ENCODE results near the gene CLCNKA. TPM values are rescaled to one million over a fixed set of nuclear protein-coding genes. Genes with fewer than 3 reads are reported as not detected.

The CLCNKA gene
- total RNA-seq, 2 experiments from 2014 or later = not detected

DNA sequence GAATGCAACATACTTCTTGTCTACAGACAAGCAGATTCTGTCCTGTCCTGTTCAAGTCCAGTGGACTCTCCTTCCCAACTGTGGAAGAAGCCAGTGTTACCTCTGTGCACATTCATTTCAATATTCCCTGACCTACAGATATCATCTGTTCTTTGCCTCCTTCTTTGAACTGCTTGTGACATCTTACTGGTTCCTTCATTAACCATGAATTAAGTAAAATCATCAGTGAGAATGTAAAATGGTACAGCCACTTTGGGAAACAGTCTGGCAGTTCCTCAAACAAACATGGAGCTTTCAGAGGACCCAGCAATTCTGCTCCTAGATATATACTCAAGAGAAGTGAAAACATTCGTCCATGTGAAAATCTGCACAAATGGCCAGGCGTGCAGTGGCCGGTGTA lies 11.0 kb upstream of the CLCNKA start:
- no peak overlapping the region for H3K27ac Mint-ChIP-seq
- DNase-seq = no peak
- H3K9me3 Mint-ChIP-seq = no peaks in the 10 kb centered on the region
- peaks cover 14% of the 10 kb centered on the region for H3K4me1 Mint-ChIP-seq
- H3K36me3 Mint-ChIP-seq = no peaks in the 10 kb centered on the region
- peaks cover 15% of the 10 kb centered on the region for H3K27me3 Mint-ChIP-seq
- no peak overlapping the region for H3K4me3 Mint-ChIP-seq

DNA sequence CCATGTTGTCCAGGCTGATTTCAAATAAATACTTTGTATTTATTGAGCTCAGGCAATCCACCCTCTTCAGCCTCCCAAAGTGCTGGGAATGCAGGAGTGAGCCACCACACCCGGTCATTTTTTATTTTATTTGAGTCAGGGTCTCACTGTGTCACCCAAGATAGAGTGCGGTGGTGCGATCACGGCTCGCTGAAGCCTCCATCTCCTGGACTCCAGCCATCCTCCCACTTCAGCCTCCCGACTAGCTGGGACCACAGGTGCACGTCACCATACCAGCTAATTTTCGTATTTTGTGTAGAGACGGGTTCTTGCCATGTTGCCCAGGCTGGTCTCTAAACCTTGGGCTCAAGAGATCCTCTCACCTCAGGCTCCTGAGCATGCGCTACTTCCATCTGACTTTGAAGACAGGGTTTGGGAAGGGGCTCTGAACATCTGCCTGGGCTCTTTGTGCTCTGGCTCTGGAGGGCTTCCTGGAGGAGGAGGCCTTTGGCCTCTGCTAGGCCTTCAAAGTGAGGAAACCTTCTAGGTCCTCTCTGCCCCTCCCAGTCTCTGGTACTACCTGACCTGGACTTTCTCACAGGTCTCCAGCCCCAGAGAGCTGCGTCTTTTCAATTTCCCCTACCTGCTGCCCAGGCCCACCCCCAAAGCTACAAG lies 9.8 kb upstream of the CLCNKA start:
- peak overlapping the region; percentile 53 for H3K4me3 Mint-ChIP-seq
- H3K27ac Mint-ChIP-seq = no peak overlapping the region
- no peaks in the 10 kb centered on the region for H3K36me3 Mint-ChIP-seq
- no peak for DNase-seq
- H3K4me1 Mint-ChIP-seq = peaks cover 7% of the 10 kb centered on the region
- H3K9me3 Mint-ChIP-seq = no peaks in the 10 kb centered on the region
- H3K27me3 Mint-ChIP-seq = peaks cover 15% of the 10 kb centered on the region

- Mint-ChIP-seq H3K27ac (no peak overlapping the region), H3K27me3 (peaks cover 15% of the 10 kb centered on the region), H3K36me3 (no peaks in the 10 kb centered on the region), H3K9me3 (no peaks in the 10 kb centered on the region), H3K4me1 (peaks cover 6% of the 10 kb centered on the region), H3K4me3 (peak overlapping the region; percentile 53)
- peak; percentile 41 for DNase-seq
Measured at GRCh38 chr1:16012590-16013219, 9.1 kb upstream of the CLCNKA start.

DNA sequence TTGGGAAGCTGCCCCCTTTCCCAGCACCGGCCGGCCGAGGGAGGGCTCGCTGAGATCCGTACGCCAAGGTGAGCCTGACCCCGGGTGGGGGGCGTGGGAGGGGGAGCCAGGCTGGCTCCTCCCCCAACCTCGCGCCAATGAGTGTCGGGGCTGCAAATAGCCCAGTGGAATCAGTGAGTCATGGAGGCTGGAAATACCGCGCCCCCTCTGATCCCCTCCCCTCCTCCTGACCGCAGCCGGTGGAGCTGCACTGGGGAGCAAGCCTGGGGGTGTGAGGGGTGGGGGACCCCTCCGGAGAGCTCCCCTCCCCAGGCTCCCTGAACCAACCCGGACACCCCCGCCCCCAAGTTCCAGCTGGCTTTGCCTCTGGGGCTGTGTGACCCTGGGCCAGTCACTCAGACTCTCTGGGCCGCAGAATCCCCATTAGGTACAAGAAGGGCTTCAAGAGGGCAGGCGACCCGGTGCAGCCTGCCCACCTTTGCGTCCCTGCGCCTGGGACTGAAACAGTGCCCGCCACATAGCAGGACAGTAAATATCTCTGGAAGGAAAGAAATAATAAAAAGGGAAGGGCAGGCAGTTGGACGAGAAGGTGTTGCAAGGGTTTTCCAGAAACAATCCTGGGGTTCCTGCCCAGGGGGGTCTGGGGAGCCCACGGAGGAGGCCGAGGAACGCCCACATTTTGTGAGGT lies 8.5 kb upstream of the CLCNKA start:
- DNase-seq = peak; percentile 76
- Mint-ChIP-seq H3K4me3 (no peak overlapping the region), H3K9me3 (no peaks in the 10 kb centered on the region), H3K4me1 (peaks cover 6% of the 10 kb centered on the region), H3K36me3 (no peaks in the 10 kb centered on the region), H3K27ac (no peak overlapping the region), H3K27me3 (peaks cover 15% of the 10 kb centered on the region)

DNA sequence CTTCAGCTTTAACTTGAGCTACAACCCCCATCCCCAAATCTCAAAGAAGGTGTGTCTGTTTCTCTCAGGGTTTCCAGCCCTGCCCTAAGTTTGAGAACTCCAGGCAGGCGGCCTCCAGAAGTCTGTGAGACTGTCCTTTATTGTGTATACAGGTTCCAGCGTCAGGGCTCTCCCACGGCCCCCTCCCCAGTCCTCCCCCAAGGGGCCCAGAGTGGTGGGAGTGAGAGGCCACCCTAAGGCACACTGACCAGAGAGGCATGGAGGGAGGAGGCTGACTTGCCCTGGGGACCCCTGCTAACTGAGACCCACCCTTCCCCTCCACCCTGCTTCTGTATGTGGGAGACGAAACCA lies 8.0 kb upstream of the CLCNKA start:
- no peaks in the 10 kb centered on the region for H3K36me3 Mint-ChIP-seq
- DNase-seq = no peak
- H3K9me3 Mint-ChIP-seq = no peaks in the 10 kb centered on the region
- peaks cover 6% of the 10 kb centered on the region for H3K4me1 Mint-ChIP-seq
- peaks cover 15% of the 10 kb centered on the region for H3K27me3 Mint-ChIP-seq
- no peak overlapping the region for H3K4me3 Mint-ChIP-seq
- H3K27ac Mint-ChIP-seq = no peak overlapping the region

DNA sequence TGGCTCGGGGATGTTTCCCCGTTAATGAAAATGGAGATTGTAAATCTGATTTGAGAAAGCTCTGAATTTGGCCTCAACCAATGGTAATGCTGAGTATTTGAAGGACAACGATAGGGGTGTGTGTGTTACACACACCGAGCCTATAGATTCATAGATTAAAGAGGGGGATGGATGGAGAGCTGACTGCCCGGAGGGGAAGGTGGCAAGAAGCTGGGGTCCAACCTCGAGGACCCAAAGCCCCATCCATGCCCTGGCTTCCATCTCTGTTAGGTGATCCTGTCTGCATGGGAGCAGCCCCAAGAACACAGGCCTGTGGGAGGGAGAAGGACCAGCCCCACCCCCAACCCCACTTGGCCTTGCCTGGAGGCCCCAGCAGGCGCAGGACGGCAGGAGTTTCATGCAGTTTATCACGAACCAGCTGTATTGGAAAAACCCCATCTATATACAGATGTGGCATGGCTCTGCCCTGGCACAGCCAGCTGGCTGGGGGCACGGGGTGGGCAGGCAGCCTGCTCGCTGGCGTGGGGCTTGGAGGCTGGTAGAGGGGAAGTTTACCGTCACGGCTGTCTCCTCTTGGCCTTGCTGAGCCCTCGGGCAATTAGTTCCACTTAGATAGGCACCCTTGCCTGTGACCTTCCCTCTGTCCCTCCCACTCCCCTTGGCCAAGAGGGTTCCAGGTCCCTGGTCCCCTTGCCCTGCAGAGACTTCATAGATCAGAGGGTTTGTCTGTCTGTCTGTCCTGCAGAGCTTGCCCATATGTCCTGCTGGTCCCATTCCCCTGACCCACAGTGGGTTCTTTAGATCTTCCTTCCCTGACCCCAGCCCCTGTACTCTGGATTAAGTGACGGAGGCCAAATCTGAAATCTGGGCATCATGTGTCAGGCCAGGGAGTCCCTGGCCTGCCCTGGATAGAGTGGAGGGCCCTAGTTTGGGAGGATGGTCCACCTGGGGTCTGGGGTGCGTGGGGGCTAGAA lies 7.0 kb upstream of the CLCNKA start:
- H3K4me3 Mint-ChIP-seq = no peak overlapping the region
- DNase-seq = no peak
- no peak overlapping the region for H3K27ac Mint-ChIP-seq
- no peaks in the 10 kb centered on the region for H3K36me3 Mint-ChIP-seq
- peaks cover 6% of the 10 kb centered on the region for H3K4me1 Mint-ChIP-seq
- H3K9me3 Mint-ChIP-seq = no peaks in the 10 kb centered on the region
- peaks cover 15% of the 10 kb centered on the region for H3K27me3 Mint-ChIP-seq

DNA sequence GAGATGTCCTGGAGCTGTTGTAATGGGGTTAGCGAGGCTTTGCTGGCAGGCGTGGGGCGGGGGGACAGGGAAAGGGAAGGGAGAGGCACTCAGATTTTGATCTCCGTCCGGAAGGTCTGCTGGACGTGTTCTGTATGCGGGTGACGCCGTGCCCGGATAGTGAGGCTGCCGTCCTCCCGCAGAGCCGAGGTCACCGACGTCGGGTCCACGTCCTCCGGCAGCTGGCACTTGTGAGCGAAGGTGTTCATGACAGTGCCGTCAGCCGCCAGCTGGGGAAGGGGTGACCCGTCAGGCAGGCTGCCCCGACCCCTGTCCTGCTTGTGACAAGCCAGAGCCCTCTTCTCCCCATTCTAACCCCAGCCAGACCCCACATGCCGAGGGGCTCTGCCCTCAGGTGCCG lies 6.3 kb upstream of the CLCNKA start:
- Mint-ChIP-seq H3K4me3 (no peak overlapping the region), H3K9me3 (no peaks in the 10 kb centered on the region), H3K4me1 (peaks cover 6% of the 10 kb centered on the region), H3K36me3 (no peaks in the 10 kb centered on the region), H3K27ac (no peak overlapping the region), H3K27me3 (peaks cover 15% of the 10 kb centered on the region)
- DNase-seq = no peak

DNA sequence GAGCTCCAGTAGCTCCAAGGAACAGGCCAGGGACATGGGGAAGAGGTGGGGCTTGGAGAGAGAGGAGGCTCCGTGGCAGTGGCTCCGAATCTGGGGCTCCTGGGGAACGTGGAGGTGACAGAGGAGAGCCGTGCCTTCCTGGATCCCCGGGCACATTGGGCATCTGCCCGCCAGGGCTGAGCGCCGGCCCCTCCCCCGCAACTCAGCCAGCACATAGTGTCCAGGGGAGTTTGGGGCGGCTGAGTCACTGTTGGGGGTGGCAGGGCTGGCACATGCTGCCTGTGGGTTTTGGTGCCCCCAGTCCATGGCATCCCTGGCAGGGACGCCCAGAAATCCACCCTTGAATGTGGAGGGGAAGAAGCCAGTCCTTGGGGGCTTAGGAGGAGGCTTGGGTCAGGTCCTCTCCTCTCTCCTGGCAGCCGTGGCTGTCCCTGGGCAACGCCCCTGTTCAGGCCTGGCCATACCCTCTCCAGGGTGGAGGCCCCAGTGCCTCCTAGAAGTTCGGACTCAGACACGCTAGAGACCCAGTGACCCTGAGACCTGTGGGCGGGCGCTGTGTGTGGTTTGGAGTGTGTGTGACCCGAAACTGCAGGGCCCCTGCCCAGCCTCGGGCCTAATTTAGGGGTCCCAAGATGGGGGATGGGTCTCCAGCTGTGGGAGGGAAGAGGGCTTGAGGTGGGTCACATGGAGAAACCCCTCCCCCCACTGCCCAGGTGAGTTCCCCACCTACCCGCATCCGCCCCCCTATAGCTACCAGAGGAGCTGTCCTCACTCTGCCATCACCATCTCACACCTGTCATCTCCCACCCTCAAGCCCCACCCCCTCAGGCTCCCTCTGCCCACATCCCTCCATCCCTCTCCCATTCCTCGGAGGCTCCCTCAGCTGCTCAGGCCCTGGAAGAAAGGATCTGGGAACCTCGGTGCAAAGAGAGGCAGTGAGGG lies 5.6 kb upstream of the CLCNKA start:
- H3K27ac Mint-ChIP-seq = no peak overlapping the region
- H3K27me3 Mint-ChIP-seq = peaks cover 15% of the 10 kb centered on the region
- peaks cover 6% of the 10 kb centered on the region for H3K4me1 Mint-ChIP-seq
- DNase-seq = no peak
- no peaks in the 10 kb centered on the region for H3K36me3 Mint-ChIP-seq
- no peak overlapping the region for H3K4me3 Mint-ChIP-seq
- H3K9me3 Mint-ChIP-seq = no peaks in the 10 kb centered on the region

- Mint-ChIP-seq H3K9me3 (no peaks in the 10 kb centered on the region), H3K4me3 (no peak overlapping the region), H3K27me3 (peaks cover 14% of the 10 kb centered on the region), H3K4me1 (peaks cover 6% of the 10 kb centered on the region), H3K27ac (no peak overlapping the region), H3K36me3 (no peaks in the 10 kb centered on the region)
- no peak for DNase-seq
Measured at GRCh38 chr1:16017076-16017460, 4.8 kb upstream of the CLCNKA start.

- no peaks in the 10 kb centered on the region for H3K36me3 Mint-ChIP-seq
- no peak for DNase-seq
- peaks cover 3% of the 10 kb centered on the region for H3K4me1 Mint-ChIP-seq
- H3K27ac Mint-ChIP-seq = no peak within 1 kb of the TSS
- H3K27me3 Mint-ChIP-seq = peaks cover 8% of the 10 kb centered on the region
- H3K4me3 Mint-ChIP-seq = no peak within 1 kb of the TSS
- no peaks in the 10 kb centered on the region for H3K9me3 Mint-ChIP-seq
Measured at GRCh38 chr1:16017461-16018303, 4.2 kb upstream of the CLCNKA start, which contains the start of gene HSPB7. Gene HSPB7, minus strand, starts transcription at chr1:16018043. Its CDS starts 80 bp downstream, at chr1:16017963.

DNA sequence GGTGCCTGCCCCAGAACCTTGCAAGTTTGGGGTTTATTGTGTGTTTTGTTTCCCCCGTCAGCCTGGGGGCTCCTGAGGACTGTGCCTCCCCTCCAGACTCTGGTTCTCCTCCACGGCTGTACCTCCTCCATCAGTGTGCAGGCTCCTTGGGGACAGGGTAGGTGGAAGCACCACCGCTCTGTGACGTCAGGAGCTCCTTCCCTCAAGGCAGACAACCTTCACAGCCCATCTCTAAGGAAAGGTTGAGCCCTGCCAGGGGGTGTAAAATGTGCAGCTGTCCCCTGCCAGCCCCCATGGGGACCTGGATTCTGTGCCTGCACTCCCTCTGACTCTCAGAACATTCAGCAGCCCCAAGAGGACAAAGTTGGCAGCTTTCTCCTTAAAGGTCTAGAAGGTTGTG lies 3.5 kb upstream of the CLCNKA start:
- H3K9me3 Mint-ChIP-seq = no peaks in the 10 kb centered on the region
- H3K36me3 Mint-ChIP-seq = no peaks in the 10 kb centered on the region
- no peak overlapping the region for H3K4me3 Mint-ChIP-seq
- DNase-seq = no peak
- no peak overlapping the region for H3K27ac Mint-ChIP-seq
- peaks cover 3% of the 10 kb centered on the region for H3K4me1 Mint-ChIP-seq
- H3K27me3 Mint-ChIP-seq = peaks cover 8% of the 10 kb centered on the region

- no peak for DNase-seq
- no peaks in the 10 kb centered on the region for H3K9me3 Mint-ChIP-seq
- no peaks in the 10 kb centered on the region for H3K36me3 Mint-ChIP-seq
- H3K4me3 Mint-ChIP-seq = no peak overlapping the region
- H3K4me1 Mint-ChIP-seq = no peaks in the 10 kb centered on the region
- no peak overlapping the region for H3K27ac Mint-ChIP-seq
- peaks cover 8% of the 10 kb centered on the region for H3K27me3 Mint-ChIP-seq
Measured at GRCh38 chr1:16018749-16019643, 2.8 kb upstream of the CLCNKA start.

All from activated naive CD8-positive, alpha-beta T cell treated with anti-CD3 and anti-CD28 coated beads for 36 hours (primary cell).